RKO (cell line): ENCODE results near the gene INVS.
"Not testable (repeated sequence)": the region's sequence is repeated elsewhere in the genome, so short reads cannot be mapped to it uniquely, and the experiment has no call there.

ENCODE experiments used
- DNase-seq: peaks from one replicate; pipeline ENCODE4 v3.0.0-alpha.2; 2016; ENCODE audit warnings: low spot score

Gene INVS

DNA sequence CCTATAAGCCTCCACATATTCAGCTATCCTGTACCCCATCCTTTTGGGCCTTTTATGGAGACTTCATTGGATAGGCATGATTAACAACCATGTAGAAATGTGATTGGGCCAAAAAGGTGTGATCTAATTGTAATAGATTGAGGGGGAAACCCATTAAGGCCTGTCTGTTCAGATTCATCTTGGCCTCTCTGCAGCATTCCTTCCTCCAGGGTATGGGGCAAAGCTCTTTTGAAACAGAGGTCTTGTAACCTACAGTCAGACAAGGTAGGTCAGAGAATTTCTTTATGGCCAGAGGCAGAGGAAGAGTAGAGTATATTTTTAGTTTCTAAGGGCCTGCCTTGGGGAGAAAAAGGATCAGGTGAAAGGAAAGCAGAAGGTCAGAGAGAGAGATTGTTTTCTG is 98.5 kb downstream of the INVS start:
- DNase-seq = no peak

GRCh38 chr9:100202806-100203205 is 103.8 kb downstream of the INVS start:
- no peak for DNase-seq

GRCh38 chr9:100204796-100205195 is 105.8 kb downstream of the INVS start:
- no peak for DNase-seq

GRCh38 chr9:100206899-100207298 is 107.9 kb downstream of the INVS start:
- peak; percentile 38 for DNase-seq

DNA sequence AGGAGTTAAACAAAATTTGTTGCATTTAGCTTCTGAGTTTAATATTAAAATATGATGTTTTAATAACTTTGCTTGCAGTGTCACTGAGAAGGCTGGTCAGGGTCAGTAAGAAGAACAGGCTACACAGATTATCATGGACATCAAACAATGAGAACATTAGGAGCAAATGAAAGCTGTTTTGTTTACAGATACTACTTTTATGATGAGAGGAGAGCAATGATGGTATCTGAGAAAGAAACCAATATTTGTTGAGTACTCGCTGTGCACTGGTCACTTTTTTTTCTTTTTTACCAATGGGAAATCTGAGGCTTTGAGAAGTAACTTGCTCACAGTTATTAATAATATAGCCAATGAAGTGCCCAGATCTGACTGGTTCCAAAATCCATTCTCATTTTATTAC is 109.6 kb downstream of the INVS start:
- DNase-seq = no peak

DNA sequence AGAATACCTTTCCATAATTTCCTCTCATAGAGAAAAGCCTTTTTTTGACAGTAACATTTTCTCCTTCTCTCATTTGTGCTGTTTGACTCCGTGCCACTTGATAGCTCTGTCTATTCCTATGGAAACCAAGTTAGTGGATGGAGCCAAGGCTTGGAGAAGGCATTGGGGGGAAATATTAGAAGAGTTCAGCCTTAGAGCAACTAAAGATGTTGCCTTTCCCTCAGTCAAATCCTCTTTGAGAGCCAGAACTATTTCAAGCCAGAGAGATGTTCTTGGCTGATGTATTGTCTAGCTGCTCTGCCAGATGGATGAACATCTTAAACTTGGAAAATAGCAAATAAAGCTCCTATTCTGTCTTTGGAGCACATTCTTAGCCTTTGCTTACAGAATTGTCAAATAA is 112.4 kb downstream of the INVS start:
- DNase-seq = no peak

- no peak for DNase-seq
Measured at GRCh38 chr9:100213730-100214477, 114.9 kb downstream of the INVS start.

- DNase-seq = no peak
Measured at GRCh38 chr9:100216178-100216787, 117.2 kb downstream of the INVS start.

DNA sequence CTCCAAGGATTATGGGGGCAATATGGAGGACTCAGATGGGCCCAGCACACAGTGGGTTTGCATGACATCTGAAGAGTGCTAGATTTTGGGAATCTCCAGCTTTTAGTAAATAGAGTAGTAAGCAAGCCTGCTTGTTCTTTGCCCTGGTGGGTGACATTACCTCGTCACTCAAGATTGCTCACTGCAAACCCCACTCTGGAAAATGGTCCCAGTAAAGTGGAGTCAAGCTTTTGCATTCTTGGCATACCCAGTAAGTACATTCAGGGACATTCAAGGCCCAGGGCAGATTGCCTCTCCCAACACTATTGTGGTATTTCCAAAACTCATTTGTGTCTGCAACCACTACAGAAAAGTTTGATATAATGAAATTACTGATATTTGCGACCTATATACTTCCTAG is 118.5 kb downstream of the INVS start:
- DNase-seq = no peak

GRCh38 chr9:100219347-100219746 is 120.3 kb downstream of the INVS start:
- no peak for DNase-seq

DNA sequence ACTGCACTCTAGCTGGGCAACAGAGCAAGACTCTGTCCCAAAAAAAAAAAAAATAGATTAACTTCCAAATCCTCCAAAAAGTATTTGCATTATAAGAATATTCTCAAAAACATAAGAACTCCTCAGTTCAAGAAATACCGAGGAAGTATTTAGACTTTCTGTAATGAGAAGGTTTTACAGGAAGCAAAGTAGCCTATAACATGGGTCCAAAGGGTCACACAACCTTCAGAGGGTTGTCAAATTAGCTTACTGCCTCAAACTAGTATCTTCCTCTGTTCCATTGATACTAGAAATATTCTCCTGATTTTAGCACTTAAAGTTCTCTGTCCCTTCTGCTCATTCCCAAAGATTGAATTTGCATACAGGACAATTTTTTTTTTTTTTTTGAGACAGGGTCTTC is 121.9 kb downstream of the INVS start:
- no peak for DNase-seq

DNA sequence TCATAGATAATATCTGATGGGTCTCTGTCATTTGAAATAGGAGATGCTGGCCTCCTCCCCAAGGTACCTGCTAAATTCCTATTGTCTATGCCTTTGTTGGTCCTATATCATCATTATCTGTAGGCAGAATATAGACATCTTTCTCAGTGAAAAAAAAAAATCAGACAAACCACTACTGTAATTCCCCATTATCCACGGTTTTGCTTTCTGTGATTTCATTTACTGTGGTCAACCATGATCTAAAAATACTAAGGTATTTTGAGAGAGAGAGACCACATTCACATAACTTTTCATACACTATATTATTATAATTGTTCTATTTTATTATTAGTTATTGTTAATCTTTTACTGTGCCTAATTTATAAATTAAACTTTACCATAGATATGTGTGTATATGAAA is 122.5 kb downstream of the INVS start:
- DNase-seq = no peak

GRCh38 chr9:100222674-100223073 is 123.6 kb downstream of the INVS start:
- DNase-seq = peak; percentile 77

DNA sequence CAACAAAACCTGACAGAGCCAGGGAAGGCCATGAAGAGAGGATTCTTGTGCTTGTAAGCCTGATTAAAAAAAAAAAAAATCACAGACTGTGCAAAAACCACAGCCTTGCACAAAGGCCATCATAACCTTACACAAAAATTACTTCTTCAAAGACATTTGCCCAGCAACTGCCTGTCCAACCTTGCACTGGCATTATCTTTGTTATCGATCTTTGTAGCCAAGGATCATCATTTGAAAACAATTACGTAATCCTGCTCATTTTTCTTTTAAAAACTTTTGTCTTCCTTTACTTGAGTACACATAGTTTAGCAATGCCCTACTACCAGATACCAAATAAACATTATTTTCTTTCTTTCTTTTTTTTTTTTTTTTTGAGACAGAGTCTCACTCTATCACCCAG is 128.6 kb downstream of the INVS start:
- no peak for DNase-seq

- DNase-seq = no peak
Measured at GRCh38 chr9:100228352-100228869, 129.4 kb downstream of the INVS start.

GRCh38 chr9:100229136-100229535 is 130.1 kb downstream of the INVS start:
- no peak for DNase-seq

GRCh38 chr9:100229561-100229960 is 130.5 kb downstream of the INVS start:
- no peak for DNase-seq

DNA sequence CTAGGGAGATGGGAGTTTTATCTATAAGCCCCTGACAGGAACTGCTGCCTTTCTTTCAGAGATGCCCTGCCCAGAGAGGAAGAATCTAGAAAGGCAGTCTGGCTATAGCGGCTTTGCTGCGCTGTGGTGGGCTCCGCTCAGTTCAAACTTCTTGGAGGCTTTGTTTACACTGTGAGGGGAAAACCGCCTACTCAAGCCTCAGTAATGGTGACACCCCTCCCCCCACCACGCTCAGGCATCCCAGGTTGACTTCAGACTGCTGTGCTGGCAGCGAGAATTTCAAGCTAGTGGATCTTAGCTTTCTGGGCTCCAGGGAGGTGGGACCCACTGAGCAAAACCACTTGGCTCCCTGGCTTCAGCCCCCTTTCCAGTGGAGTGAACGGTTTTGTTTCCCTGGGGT is 137.9 kb downstream of the INVS start:
- DNase-seq = not testable (repeated sequence)

- no peak for DNase-seq
Measured at GRCh38 chr9:100240512-100240911, 141.5 kb downstream of the INVS start.

GRCh38 chr9:100267211-100267610 is 168.2 kb downstream of the INVS start:
- DNase-seq = no peak

GRCh38 chr9:100268271-100268670 is 169.2 kb downstream of the INVS start:
- no peak for DNase-seq

GRCh38 chr9:100269656-100270055 is 170.6 kb downstream of the INVS start:
- no peak for DNase-seq

DNA sequence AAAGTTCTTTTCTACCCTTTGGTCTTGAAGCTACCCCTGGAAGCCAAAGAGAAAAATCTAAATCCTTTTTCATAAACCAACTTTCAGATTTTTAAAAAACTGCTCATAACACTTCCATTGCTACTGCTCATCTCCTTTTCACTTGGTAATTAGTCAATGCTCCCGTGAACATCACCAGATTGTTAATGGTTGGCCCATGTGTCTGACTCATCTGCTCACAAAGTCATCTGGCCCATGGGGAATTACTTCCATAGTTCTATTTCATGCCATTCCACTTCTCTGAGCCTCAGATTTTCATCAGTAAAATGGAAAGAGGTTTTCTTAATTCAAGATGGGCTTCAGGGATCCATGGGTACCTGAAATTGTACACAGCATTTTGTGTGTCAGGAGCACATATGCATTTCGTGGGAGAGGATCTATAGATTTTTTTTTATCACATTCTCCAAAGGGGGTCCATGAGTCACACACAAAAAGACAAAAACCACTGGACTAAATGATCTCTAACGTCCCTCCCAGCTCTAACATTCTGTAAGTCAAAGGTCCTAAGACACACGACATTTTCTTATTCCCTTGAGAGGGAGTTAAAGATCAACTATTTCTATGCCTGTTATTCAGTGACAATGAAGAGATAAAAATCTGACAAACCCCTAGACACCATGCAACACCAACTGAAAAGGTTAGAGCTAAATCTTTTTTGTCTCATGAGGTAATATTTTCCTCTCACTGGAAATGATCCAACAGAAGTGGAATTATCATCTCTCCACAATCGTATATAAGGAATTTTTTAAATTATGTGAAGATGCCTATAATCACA is 178.3 kb downstream of the INVS start:
- DNase-seq = no peak
